Keratinocyte (primary cell): ENCODE measurements around the gene PDE10A.

Experiments used
- EZH2 ChIP-seq: IDR thresholded peaks from one replicate; pipeline ENCODE4 v1.6.1; 2012; ENCODE audit warnings: inconsistent platforms, mild to moderate bottlenecking, low read length, moderate library complexity
- TF ChIP-seq, protein P1 (sequence below), 3 experiments: IDR thresholded peaks in 1 of 3; conservative IDR thresholded peaks in 1 of 3; optimal IDR thresholded peaks in 1 of 3; 2 replicates in 2 of 3; 3 replicates in 1 of 3; pipeline versions ENCODE3 to v1.5.1; 2011; ENCODE audit warnings: low read length in 3 of 3, mild to moderate bottlenecking in 3 of 3, moderate library complexity in 2 of 3, control low read depth in 1 of 3, inconsistent platforms in 1 of 3; ENCODE audit not compliant: insufficient read depth in 2 of 3; ENCODE audit errors: extremely low read depth in 1 of 3

DNA sequence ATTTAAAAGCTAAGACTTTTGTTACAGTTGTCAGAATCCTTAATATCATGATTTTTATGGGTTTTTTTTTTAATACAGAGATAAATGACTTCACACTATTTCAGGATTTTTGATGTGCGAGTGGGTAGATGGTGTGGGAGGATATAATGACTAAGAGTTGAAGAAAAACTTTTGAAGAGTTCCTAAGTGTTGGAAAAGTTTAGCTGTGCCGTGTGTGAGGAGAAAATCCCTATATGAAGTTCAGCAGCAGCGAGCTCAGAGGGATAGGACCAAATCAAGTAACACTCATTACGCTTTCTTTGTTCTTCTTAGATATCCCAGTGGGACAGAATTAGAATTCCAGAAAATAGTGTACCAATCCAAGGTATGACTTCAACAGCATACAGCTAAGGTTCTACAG lies 34.1 kb downstream of the PDE10A start:
- TF ChIP-seq, protein P1, sequence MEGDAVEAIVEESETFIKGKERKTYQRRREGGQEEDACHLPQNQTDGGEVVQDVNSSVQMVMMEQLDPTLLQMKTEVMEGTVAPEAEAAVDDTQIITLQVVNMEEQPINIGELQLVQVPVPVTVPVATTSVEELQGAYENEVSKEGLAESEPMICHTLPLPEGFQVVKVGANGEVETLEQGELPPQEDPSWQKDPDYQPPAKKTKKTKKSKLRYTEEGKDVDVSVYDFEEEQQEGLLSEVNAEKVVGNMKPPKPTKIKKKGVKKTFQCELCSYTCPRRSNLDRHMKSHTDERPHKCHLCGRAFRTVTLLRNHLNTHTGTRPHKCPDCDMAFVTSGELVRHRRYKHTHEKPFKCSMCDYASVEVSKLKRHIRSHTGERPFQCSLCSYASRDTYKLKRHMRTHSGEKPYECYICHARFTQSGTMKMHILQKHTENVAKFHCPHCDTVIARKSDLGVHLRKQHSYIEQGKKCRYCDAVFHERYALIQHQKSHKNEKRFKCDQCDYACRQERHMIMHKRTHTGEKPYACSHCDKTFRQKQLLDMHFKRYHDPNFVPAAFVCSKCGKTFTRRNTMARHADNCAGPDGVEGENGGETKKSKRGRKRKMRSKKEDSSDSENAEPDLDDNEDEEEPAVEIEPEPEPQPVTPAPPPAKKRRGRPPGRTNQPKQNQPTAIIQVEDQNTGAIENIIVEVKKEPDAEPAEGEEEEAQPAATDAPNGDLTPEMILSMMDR (optimal IDR thresholded peaks at IDR 0.05 in 1 of 3, IDR thresholded peaks at IDR 0.05 in 1 of 3, conservative IDR thresholded peaks at IDR 0.05 in 1 of 3; ENCODE audit: extremely low read depth in 1 of 3, insufficient read depth in 2 of 3, low read length in 3 of 3), result no peak
- TF ChIP-seq EZH2, result no peak
